ENCODE measurements around the gene ZDHHC11B. TPM values are rescaled to one million over a fixed set of nuclear protein-coding genes. Genes with fewer than 3 reads are reported as not detected.
"Not testable (repeated sequence)": the region's sequence is repeated elsewhere in the genome, so short reads cannot be mapped to it uniquely, and the experiment has no call there.

The ZDHHC11B gene
- total RNA-seq, result 14.5 TPM

GRCh38 chr5:784428-785177, at the start of gene ZDHHC11B:
TSS of gene ZDHHC11B (minus strand) at chr5:784729. CDS start at chr5:766919, 17,810 bp downstream.
- DNase-seq (ENCODE audit: low spot score), result peak; percentile 84

- DNase-seq (ENCODE audit: low spot score), result peak; percentile 3
Measured at GRCh38 chr5:834013-834412, 49.5 kb upstream of the ZDHHC11B start.

- not testable (repeated sequence) for DNase-seq (ENCODE audit: low spot score)
Measured at GRCh38 chr5:828194-828593, 43.7 kb upstream of the ZDHHC11B start.

GRCh38 chr5:825544-825943, 41.0 kb upstream of the ZDHHC11B start:
- not testable (repeated sequence) for DNase-seq (ENCODE audit: low spot score)

- DNase-seq (ENCODE audit: low spot score), result no peak
Measured at GRCh38 chr5:821504-821903, 37.0 kb upstream of the ZDHHC11B start.

GRCh38 chr5:820245-820644, 35.7 kb upstream of the ZDHHC11B start:
- DNase-seq (ENCODE audit: low spot score), result no peak

GRCh38 chr5:819078-819477, 34.5 kb upstream of the ZDHHC11B start:
- DNase-seq (ENCODE audit: low spot score), result no peak

GRCh38 chr5:816176-816575, 31.6 kb upstream of the ZDHHC11B start:
- no peak for DNase-seq (ENCODE audit: low spot score)

GRCh38 chr5:815449-815848, 30.9 kb upstream of the ZDHHC11B start:
- DNase-seq (ENCODE audit: low spot score), result no peak

- DNase-seq (ENCODE audit: low spot score), result not testable (repeated sequence)
Measured at GRCh38 chr5:813575-813974, 29.0 kb upstream of the ZDHHC11B start.

- not testable (repeated sequence) for DNase-seq (ENCODE audit: low spot score)
Measured at GRCh38 chr5:811384-811783, 26.9 kb upstream of the ZDHHC11B start.

GRCh38 chr5:807719-808514, 23.4 kb upstream of the ZDHHC11B start:
- DNase-seq (ENCODE audit: low spot score), result not testable (repeated sequence)

- no peak for DNase-seq (ENCODE audit: low spot score)
Measured at GRCh38 chr5:801472-801871, 16.9 kb upstream of the ZDHHC11B start.

GRCh38 chr5:801055-801454, 16.5 kb upstream of the ZDHHC11B start:
- DNase-seq (ENCODE audit: low spot score), result not testable (repeated sequence)

- DNase-seq (ENCODE audit: low spot score), result not testable (repeated sequence)
Measured at GRCh38 chr5:798505-799138, 14.1 kb upstream of the ZDHHC11B start.

GRCh38 chr5:797986-798385, 13.5 kb upstream of the ZDHHC11B start:
- DNase-seq (ENCODE audit: low spot score), result not testable (repeated sequence)

GRCh38 chr5:795873-796272, 11.3 kb upstream of the ZDHHC11B start:
- not testable (repeated sequence) for DNase-seq (ENCODE audit: low spot score)

GRCh38 chr5:794948-795347, 10.4 kb upstream of the ZDHHC11B start:
- not testable (repeated sequence) for DNase-seq (ENCODE audit: low spot score)

- DNase-seq (ENCODE audit: low spot score), result not testable (repeated sequence)
Measured at GRCh38 chr5:788703-789102, 4.2 kb upstream of the ZDHHC11B start.

- DNase-seq (ENCODE audit: low spot score), result not testable (repeated sequence)
Measured at GRCh38 chr5:787857-788233, 3.3 kb upstream of the ZDHHC11B start.

GRCh38 chr5:787224-787856, 2.8 kb upstream of the ZDHHC11B start:
- DNase-seq (ENCODE audit: low spot score), result not testable (repeated sequence)

GRCh38 chr5:785181-785705, 714 bp upstream of the ZDHHC11B start:
- not testable (repeated sequence) for DNase-seq (ENCODE audit: low spot score)

Data from mucosa of gallbladder (tissue), 1 donor.